ENCODE measurements around the gene ALX3.
"Not testable (repeated sequence)": the region's sequence is repeated elsewhere in the genome, so short reads cannot be mapped to it uniquely, and the experiment has no call there.

The ALX3 gene

GRCh38 chr1:110088739-110089316, 18.4 kb upstream of the ALX3 start:
- no peak for DNase-seq (ENCODE audit: low spot score)

- DNase-seq (ENCODE audit: low spot score): peak; percentile 60
Measured at GRCh38 chr1:110087812-110088738, 17.6 kb upstream of the ALX3 start.

GRCh38 chr1:110086961-110087360, 16.5 kb upstream of the ALX3 start:
- no peak for DNase-seq (ENCODE audit: low spot score)

- DNase-seq (ENCODE audit: low spot score): no peak
Measured at GRCh38 chr1:110085671-110086070, 15.2 kb upstream of the ALX3 start.

GRCh38 chr1:110084227-110085078, 14.0 kb upstream of the ALX3 start:
- DNase-seq (ENCODE audit: low spot score): peak; percentile 43

GRCh38 chr1:110083866-110084226, 13.4 kb upstream of the ALX3 start:
- no peak for DNase-seq (ENCODE audit: low spot score)

- no peak for DNase-seq (ENCODE audit: low spot score)
Measured at GRCh38 chr1:110083061-110083865, 12.8 kb upstream of the ALX3 start.

GRCh38 chr1:110082477-110082876, 12.0 kb upstream of the ALX3 start:
- DNase-seq (ENCODE audit: low spot score): no peak

- DNase-seq (ENCODE audit: low spot score): no peak
Measured at GRCh38 chr1:110081061-110081460, 10.6 kb upstream of the ALX3 start.

GRCh38 chr1:110079995-110080394, 9.5 kb upstream of the ALX3 start:
- not testable (repeated sequence) for DNase-seq (ENCODE audit: low spot score)

GRCh38 chr1:110076789-110077500, 6.5 kb upstream of the ALX3 start:
- no peak for DNase-seq (ENCODE audit: low spot score)

- DNase-seq (ENCODE audit: low spot score): no peak
Measured at GRCh38 chr1:110074166-110074565, 3.7 kb upstream of the ALX3 start.

GRCh38 chr1:110070282-110070669, 196 bp downstream of the ALX3 start:
- no peak for DNase-seq (ENCODE audit: low spot score)

- no peak for DNase-seq (ENCODE audit: low spot score)
Measured at GRCh38 chr1:110069404-110070281, 829 bp downstream of the ALX3 start.

GRCh38 chr1:110068646-110069403, 1.6 kb downstream of the ALX3 start:
- no peak for DNase-seq (ENCODE audit: low spot score)

GRCh38 chr1:110067893-110068645, 2.4 kb downstream of the ALX3 start:
- no peak for DNase-seq (ENCODE audit: low spot score)

- no peak for DNase-seq (ENCODE audit: low spot score)
Measured at GRCh38 chr1:110067479-110067892, 3.0 kb downstream of the ALX3 start.

- no peak for DNase-seq (ENCODE audit: low spot score)
Measured at GRCh38 chr1:110065841-110066240, 4.6 kb downstream of the ALX3 start.
